Measurements from ENCODE around the gene CYP11A1.

CYP11A1 gene

GRCh38 chr15:74333093-74333492 lies 34.4 kb downstream of the CYP11A1 start:
- no peak for TF ChIP-seq POLR2AphosphoS5 (IDR thresholded peaks at IDR 0.05; ENCODE audit: low read depth)
- TF ChIP-seq SPI1 (IDR thresholded peaks at IDR 0.05; ENCODE audit: borderline replicate concordance, low read depth), result no peak
- TF ChIP-seq GABPA (IDR thresholded peaks at IDR 0.05; ENCODE audit: low read depth), result no peak
- TF ChIP-seq CTCF (IDR thresholded peaks at IDR 0.05; ENCODE audit: insufficient read depth, low read length), result no peak
- TF ChIP-seq REST (IDR thresholded peaks at IDR 0.05; ENCODE audit: insufficient replicate concordance, low read depth), result no peak
- DNase-seq (ENCODE audit: low read depth in 1 of 2, low spot score in 1 of 2), result no peak
- Histone ChIP-seq H3K27ac (replicated peaks) (no peak overlapping the region), H3K27me3 (ENCODE audit: insufficient read depth, poor library complexity, severe bottlenecking) (peaks cover 4% of the 10 kb centered on the region), H3K4me3 (replicated peaks; ENCODE audit: insufficient read depth, low read length) (no peak overlapping the region)

GRCh38 chr15:74332611-74333010 lies 34.8 kb downstream of the CYP11A1 start:
- Histone ChIP-seq H3K4me3 (replicated peaks; ENCODE audit: insufficient read depth, low read length) (no peak overlapping the region), H3K27me3 (ENCODE audit: insufficient read depth, poor library complexity, severe bottlenecking) (peaks cover 4% of the 10 kb centered on the region), H3K27ac (replicated peaks) (no peak overlapping the region)
- no peak for TF ChIP-seq SPI1 (IDR thresholded peaks at IDR 0.05; ENCODE audit: borderline replicate concordance, low read depth)
- TF ChIP-seq REST (IDR thresholded peaks at IDR 0.05; ENCODE audit: insufficient replicate concordance, low read depth), result no peak
- no peak for TF ChIP-seq CTCF (IDR thresholded peaks at IDR 0.05; ENCODE audit: insufficient read depth, low read length)
- no peak for TF ChIP-seq GABPA (IDR thresholded peaks at IDR 0.05; ENCODE audit: low read depth)
- no peak for TF ChIP-seq POLR2AphosphoS5 (IDR thresholded peaks at IDR 0.05; ENCODE audit: low read depth)
- DNase-seq (ENCODE audit: low read depth in 1 of 2, low spot score in 1 of 2), result no peak

- no peak overlapping the region for H3K27ac ChIP-seq (replicated peaks)
- H3K4me3 ChIP-seq (replicated peaks; ENCODE audit: insufficient read depth, low read length), result no peak overlapping the region
- H3K27me3 ChIP-seq (ENCODE audit: insufficient read depth, poor library complexity, severe bottlenecking), result peaks cover 4% of the 10 kb centered on the region
- TF ChIP-seq POLR2AphosphoS5 (IDR thresholded peaks at IDR 0.05; ENCODE audit: low read depth) (no peak), SPI1 (IDR thresholded peaks at IDR 0.05; ENCODE audit: borderline replicate concordance, low read depth) (no peak), CTCF (IDR thresholded peaks at IDR 0.05; ENCODE audit: insufficient read depth, low read length) (no peak), GABPA (IDR thresholded peaks at IDR 0.05; ENCODE audit: low read depth) (no peak), REST (IDR thresholded peaks at IDR 0.05; ENCODE audit: insufficient replicate concordance, low read depth) (no peak)
- no peak for DNase-seq (ENCODE audit: low read depth in 1 of 2, low spot score in 1 of 2)
Observed at GRCh38 chr15:74332011-74332410, 35.4 kb downstream of the CYP11A1 start.

Data from HL-60 (cell line).